Activated B cell treated with CpG ODN at 0.5 μM for 24 hours (primary cell): ENCODE data around the gene CROCC2. TPM values are rescaled to one million over a fixed set of nuclear protein-coding genes. Genes with fewer than 3 reads are reported as not detected.

ENCODE experiments used
- ATAC-seq: fragments of 200-7000 bp; cut with Tn5 transposase; one replicate; pipeline ENCODE4 v1.10.0; 2021; ENCODE audit warnings: low read depth, mild to moderate bottlenecking, moderate library complexity
- CTCF ChIA-PET: fragments of 350-600 bp; sonication (Branson Sonifier 250); formaldehyde crosslinking; loops from one replicate; lab custom pipeline; 2021; ENCODE audit warnings: antibody characterized with exemption; lab: Charles Lee
- POLR2A ChIA-PET: fragments of 350-600 bp; sonication (Branson Sonifier 250); formaldehyde crosslinking; loops from one replicate; lab custom pipeline; 2021; ENCODE audit warnings: antibody characterized with exemption; lab: Charles Lee
- DNase-seq: peaks from one replicate; pipeline ENCODE4 v3.0.0; 2022
- H3K27ac Mint-ChIP-seq: one replicate; pipeline ENCODE4 v1.8.0; 2020; ENCODE audit warnings: mixed read lengths
- H3K27me3 Mint-ChIP-seq: one replicate; pipeline ENCODE4 v1.8.0; 2021; ENCODE audit warnings: mixed read lengths
- H3K36me3 Mint-ChIP-seq: one replicate; pipeline ENCODE4 v1.8.0; 2021; ENCODE audit warnings: low read depth, mixed read lengths
- H3K4me1 Mint-ChIP-seq: one replicate; pipeline ENCODE4 v1.8.0; 2021; ENCODE audit warnings: mixed read lengths
- H3K4me3 Mint-ChIP-seq: one replicate; pipeline ENCODE4 v1.8.0; 2020; ENCODE audit warnings: mild to moderate bottlenecking, mixed read lengths
- H3K9me3 Mint-ChIP-seq: one replicate; pipeline ENCODE4 v1.8.0; 2020; ENCODE audit warnings: mixed read lengths
- CTCF ChIP-seq: fragments of 200-600 bp; IDR thresholded peaks from one replicate; pipeline ENCODE4 v1.8.0; 2022; ENCODE audit warnings: antibody characterized with exemption, mild to moderate bottlenecking
- intact Hi-C: fragments of 100-400 bp; cut with micrococcal nuclease; formaldehyde crosslinking; loops from one replicate; pipeline ENCODE4 v1.15.1; 2024
- total RNA-seq: library from RNA; stranded (reverse); gene quantifications from 2 replicates; pipeline ENCODE4 v1.2.3, GENCODE V29; 2022

Gene CROCC2
- total RNA-seq, 1 donor from 2014 or later, result not detected

GRCh38 chr2:241001413-241002274 is 95.5 kb downstream of the CROCC2 start:
- Mint-ChIP-seq H3K4me1 (no peaks in the 10 kb centered on the region), H3K36me3 (no peaks in the 10 kb centered on the region), H3K27me3 (peaks cover 23% of the 10 kb centered on the region), H3K27ac (no peak overlapping the region), H3K9me3 (peaks cover 17% of the 10 kb centered on the region), H3K4me3 (no peak overlapping the region)
- ATAC-seq (no peak), DNase-seq (no peak)
- TF ChIP-seq CTCF, result no peak
- intact Hi-C loops, result no loop called here
- POLR2A ChIA-PET, result no interaction called here
- CTCF ChIA-PET, result interaction anchor here (1.3 kb wide), 1 partner anchor 56 kb away, joined by 3 read pairs; no protein-coding TSS in a partner anchor

DNA sequence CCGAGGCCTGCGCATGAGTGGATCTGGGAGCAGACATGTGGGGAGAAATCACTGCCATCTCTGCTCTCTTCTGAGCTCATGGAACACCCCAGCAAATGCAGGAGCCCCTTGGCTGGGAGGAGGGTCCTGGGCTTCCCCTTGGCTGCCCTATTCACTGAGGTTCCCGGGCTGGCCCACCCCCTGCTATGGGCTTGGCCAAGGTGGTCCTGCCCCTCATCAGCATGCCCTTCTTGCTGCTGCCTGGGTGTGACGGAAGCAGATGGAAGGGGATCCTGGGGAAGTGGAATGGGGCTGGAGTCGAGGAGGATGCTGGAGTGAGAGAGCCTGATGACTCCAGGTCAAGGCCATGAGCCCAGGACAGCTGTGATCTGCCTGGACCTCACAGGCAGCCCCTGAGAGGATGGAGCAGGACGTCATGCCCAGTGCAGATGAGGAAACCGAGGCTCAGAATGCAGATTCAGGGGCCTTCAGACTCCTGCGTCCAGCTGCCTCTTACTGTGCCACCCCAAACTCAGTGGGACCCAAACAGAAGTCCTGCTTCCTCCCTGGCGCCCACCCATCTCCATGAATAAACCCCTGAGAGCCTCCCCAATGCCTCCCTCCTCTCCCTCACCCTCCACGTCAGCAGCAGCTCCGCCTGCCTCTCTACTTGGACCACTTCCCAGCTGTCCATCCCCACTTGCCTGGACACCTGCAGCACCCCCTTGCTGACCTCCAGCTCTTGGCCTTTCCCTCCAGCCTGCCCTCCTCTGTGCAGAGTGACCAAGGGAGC is 96.3 kb downstream of the CROCC2 start:
- H3K27me3 Mint-ChIP-seq, result peaks cover 15% of the 10 kb centered on the region
- no peaks in the 10 kb centered on the region for H3K4me1 Mint-ChIP-seq
- H3K27ac Mint-ChIP-seq, result no peak overlapping the region
- DNase-seq (peak; percentile 9), ATAC-seq (no peak)
- no peak overlapping the region for H3K4me3 Mint-ChIP-seq
- TF ChIP-seq CTCF, result no peak
- POLR2A ChIA-PET, result no interaction called here
- intact Hi-C loops, result no loop called here
- CTCF ChIA-PET, result no interaction called here
- no peaks in the 10 kb centered on the region for H3K36me3 Mint-ChIP-seq
- H3K9me3 Mint-ChIP-seq, result peaks cover 17% of the 10 kb centered on the region

- intact Hi-C loops, result no loop called here
These were observed 96.9 kb downstream of the CROCC2 start for GRCh38 chr2:241003047-241003360.

GRCh38 chr2:241003369-241003768 is 97.2 kb downstream of the CROCC2 start:
- no peaks in the 10 kb centered on the region for H3K36me3 Mint-ChIP-seq
- ChIA-PET CTCF (no interaction called here), POLR2A (no interaction called here)
- no peak for TF ChIP-seq CTCF
- ATAC-seq (no peak), DNase-seq (no peak)
- no peaks in the 10 kb centered on the region for H3K4me1 Mint-ChIP-seq
- H3K4me3 Mint-ChIP-seq, result no peak overlapping the region
- H3K27ac Mint-ChIP-seq, result no peak overlapping the region
- peaks cover 17% of the 10 kb centered on the region for H3K27me3 Mint-ChIP-seq
- intact Hi-C loops, result no loop called here
- peaks cover 17% of the 10 kb centered on the region for H3K9me3 Mint-ChIP-seq

More at GRCh38 chr2:241003047-241003360, 96.9 kb downstream of the CROCC2 start:
- Mint-ChIP-seq H3K4me3 (no peak overlapping the region), H3K27me3 (peaks cover 17% of the 10 kb centered on the region), H3K9me3 (peaks cover 17% of the 10 kb centered on the region), H3K36me3 (no peaks in the 10 kb centered on the region), H3K27ac (no peak overlapping the region), H3K4me1 (no peaks in the 10 kb centered on the region)
- ChIA-PET CTCF (no interaction called here), POLR2A (no interaction called here)
- DNase-seq (no peak), ATAC-seq (no peak)
- TF ChIP-seq CTCF, result no peak
